NCI-H82 treated with DMSO at 0.1 percent for 48 hours (cell line): ENCODE results near the gene CTDSP2.
"Not testable (repeated sequence)": the region's sequence is repeated elsewhere in the genome, so short reads cannot be mapped to it uniquely, and the experiment has no call there.

ENCODE experiments used
- DNase-seq: peaks from one replicate; lab custom pipeline; 2025; ENCODE audit not compliant: unreplicated experiment; lab: John Stamatoyannopoulos, UW

CTDSP2 gene, protein sequence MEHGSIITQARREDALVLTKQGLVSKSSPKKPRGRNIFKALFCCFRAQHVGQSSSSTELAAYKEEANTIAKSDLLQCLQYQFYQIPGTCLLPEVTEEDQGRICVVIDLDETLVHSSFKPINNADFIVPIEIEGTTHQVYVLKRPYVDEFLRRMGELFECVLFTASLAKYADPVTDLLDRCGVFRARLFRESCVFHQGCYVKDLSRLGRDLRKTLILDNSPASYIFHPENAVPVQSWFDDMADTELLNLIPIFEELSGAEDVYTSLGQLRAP

GRCh38 chr12:57846577-57847319, at the start of gene CTDSP2:
CTDSP2 (minus strand) TSS chr12:57846729; CDS start chr12:57846435, 294 bp downstream.
- peak; percentile 90 for DNase-seq

DNA sequence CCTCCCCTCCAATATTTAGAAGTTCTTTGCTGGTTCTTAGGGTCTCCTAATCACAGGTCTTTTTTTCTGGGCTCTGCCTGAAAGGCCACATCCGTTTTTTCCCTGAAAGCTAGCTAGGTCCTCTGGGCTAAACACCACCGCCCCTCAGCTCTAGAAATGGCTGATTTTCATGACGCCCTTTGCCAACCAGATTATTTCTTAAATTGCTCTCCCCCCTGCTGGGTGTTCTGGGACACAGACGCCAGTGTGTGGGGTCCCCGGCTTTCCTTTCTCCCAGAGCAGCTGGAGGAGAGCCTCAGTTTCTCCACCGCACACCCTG, 49.5 kb upstream of the CTDSP2 start:
- no peak for DNase-seq

GRCh38 chr12:57895389-57896114, 49.0 kb upstream of the CTDSP2 start:
- DNase-seq: no peak

DNA sequence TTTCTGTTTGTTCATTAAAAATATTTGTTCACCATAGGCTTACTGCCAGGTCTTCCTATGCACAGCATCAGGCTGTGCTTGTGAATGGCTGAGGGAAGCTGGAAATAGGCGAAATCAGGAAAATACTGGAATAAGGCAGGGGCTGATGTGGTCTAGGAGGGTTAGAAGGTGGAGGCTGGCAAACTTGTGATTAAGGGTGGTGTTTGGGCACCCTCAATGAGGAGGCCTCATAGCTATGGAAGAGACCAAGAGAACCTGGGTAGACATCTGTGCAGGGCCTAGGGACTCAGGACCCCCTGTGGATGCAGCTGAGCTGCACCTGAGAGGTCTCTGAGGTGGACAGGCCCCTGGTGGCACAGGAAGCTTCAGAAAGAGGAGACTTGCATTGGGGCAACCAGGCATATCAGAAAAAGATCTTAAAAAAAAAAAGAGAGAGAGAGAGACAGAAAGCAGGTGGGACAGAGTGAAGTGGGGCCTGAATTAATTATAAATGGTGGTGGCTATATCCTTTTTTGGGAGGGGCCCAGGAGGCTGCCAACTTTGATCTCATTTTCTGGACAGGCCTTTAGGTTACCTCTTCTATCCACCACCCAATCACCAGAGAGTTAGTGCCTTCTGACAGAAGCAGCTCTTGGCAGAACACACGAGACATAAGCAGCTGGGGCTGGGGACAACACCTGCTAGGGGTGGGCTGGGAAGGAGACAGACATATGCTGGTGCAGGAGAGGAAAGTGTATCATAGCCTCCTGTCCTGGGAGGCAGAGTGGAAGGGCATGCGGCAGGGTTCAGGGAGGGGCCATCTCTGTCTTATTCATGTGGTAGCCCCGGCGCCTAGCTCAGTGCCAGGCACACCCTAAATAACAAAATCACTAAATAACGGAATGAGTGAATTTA, 48.1 kb upstream of the CTDSP2 start:
- peak; percentile 40 for DNase-seq

DNA sequence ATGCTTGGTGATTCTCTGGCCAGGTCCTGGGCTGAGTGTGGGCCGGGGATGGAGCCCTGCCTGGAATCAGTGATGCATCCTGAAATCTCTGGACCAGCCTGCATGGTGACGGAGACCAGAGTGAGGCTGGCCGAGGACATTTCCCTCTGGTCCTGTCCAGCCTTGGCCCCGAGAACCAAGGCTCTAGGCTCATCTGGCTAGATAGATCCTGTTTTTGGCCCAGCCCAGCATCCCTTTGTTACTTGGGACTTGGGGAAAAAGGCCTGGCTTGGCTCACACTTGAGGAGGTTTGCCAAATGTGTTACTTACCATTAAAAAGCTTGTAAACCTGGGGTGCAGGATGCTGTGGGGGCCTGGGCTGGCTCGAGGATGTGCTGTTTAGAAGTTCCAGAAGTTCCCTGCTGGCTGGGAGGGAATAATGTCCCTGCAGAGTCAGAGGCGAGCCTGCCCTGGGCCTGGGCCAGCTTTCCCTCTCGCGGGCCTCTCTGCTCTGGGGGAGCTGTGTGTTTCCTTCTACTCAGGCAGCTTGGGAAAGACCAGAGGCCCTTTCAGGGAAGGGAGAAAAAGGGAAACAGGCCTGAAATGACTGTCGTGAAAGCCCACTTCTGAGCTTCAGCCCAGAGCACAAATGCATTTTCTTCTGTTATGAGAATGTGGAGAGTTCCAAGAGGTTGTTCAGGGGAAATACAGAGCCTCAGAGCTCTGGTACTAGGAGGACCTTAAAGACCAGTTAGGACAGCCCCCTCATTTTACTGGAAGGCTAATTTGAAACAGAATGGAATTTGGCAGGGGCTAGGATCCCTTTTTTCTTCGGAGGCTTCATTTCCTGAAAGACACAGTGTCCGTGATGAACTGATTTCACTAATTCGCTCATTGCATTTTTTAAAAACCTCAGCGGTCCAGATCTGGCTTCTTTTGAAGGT, 47.2 kb upstream of the CTDSP2 start:
- no peak for DNase-seq

DNA sequence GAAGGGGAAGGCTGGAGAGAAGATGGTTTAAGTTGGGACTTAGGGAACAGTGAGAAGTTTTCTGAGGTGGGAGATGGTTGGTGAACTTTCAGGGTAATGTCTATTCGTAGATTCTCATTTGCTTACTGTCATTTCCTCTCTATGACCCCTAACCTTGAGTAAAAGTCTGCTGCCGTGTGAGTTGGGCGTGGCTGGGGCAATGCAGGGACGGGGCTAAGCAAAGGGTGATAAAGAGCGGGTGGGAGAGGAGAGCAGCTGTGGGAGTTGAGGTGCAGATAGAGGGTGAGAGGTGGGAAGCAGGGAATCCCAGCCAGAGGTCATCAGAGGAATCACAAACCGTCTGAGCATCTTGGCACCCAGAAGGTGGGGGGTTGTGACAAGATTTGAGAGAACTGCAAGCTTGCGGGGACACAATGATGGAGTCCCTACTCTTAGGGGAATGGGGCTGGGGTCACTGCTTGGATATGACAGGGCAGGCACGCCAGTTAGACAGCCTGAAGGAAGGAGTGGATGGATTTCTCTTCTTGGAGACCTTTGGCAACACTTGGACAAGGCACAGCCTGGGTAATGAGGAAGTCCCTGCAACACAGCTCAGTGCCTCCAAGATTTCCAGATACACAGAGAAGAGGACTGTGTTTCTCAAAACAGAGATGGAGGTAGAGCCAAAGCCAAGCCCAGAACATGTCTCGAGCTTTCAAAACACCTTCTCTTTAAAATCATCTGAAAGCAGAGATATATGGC, 45.9 kb upstream of the CTDSP2 start:
- no peak for DNase-seq

GRCh38 chr12:57891542-57892228, 45.2 kb upstream of the CTDSP2 start:
- no peak for DNase-seq

DNA sequence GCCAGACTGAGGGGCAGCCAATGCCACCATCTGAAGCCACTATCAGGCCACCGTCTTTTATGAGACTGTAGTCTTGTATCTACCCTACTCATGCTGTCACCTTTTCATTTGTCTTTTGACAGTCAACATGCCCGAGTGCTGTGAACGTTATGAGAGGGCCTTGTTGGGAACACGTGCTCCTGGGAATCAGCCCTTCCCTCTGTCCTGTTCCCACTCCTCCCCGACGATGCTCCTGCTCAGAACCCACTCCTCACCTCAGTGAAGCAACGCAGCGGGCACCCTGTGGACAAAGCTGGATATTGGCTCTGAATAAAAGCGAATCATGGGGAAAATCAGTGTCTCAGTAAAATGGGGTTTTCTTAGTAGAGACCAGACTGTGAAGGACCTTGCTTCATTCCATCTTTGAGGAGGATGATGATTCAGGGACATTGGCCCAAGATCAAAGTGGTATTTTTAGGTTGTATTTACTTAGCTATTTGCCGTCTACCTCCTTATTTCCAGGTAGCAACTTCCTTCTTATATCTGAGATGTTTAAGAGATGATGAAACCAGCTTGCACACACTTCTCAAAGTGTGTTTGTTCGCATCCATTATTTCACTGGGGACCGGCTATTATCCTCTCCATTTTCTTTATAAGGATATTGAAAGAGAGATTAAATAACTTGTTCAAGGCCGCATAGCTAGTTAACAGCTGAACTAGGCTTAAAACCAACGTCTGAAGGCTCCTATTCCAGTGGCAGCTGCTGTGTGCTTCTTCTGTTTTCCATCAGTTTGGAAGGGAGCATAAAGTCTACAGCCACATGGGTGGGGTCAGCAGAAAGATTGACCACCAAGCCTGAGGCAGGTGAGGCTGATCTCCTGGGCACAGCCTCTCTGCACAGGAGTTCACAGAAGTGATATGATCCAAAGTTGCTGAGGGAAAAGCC, 43.9 kb upstream of the CTDSP2 start:
- DNase-seq: no peak

DNA sequence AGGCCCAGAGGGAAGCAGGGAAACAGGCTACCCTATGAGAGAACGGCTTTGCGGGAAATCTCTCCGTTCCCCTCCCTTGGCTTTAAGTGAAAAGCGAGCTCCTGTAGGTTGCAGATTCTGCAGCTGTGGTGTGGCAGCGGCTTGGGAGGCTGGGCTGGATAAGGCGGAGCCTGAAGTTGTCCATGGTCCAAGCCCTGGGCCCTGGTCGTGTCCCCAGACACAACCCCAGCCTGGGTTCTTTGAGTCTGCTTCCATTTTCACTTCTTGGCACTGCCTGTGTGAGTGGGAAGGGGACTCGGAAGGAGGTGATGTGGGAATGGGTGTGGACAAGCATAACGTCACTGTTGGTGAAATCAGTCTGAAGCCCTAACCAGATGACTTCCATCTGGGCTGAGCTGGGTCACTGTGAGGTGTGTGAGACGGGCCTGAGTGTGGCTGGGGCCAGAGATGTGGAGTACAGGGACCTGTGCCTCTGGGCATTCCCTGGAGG, 43.0 kb upstream of the CTDSP2 start:
- no peak for DNase-seq

- DNase-seq: peak; percentile 45
Observed at GRCh38 chr12:57888409-57889157, 42.1 kb upstream of the CTDSP2 start.

GRCh38 chr12:57887631-57888408, 41.3 kb upstream of the CTDSP2 start:
- no peak for DNase-seq

GRCh38 chr12:57886964-57887363, 40.4 kb upstream of the CTDSP2 start:
- DNase-seq: not testable (repeated sequence)

- DNase-seq: no peak
Observed at GRCh38 chr12:57886542-57886941, 40.0 kb upstream of the CTDSP2 start.

DNA sequence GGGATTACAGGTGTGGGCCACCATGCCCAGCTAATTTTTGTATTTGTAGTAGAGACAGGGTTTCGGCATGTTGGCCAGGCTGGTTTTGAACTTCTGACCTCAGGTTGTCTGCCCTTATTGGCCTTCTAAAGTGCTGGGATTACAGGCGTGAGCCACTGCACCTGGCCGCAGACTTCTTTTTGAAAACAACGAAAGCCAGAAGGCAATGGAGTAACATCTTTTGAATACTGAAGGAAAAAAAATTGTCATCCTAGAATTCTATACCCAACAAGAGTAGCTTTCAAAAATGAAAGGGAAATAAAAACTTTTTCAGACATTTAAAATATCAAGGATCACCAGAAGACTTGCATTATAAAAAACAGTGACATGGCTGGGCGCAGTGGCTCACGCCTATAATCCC, 38.7 kb upstream of the CTDSP2 start:
- DNase-seq: no peak

- no peak for DNase-seq
Observed at GRCh38 chr12:57883700-57884099, 37.2 kb upstream of the CTDSP2 start.

DNA sequence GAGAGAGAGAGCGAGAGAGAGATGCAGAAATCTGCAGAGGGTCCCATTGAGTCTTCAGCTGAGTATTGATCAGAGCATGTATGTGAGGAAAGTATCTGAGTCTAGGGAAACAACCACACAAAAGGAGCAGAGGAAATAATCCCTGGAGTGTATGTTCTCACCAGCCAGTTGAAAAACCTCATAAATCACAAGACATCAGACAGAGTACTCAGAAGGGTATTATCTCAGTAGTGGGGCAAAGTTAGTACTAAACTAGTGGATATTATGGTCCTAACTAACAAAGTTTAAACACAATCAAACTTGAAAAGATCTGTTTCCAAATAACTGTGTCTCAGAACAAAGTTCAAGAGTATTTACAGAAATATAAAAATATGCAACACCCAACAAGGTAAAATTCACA, 36.5 kb upstream of the CTDSP2 start:
- no peak for DNase-seq
